ENCODE data around the gene FBLN1.

Gene FBLN1

GRCh38 chr22:45469281-45470073 lies 33.2 kb upstream of the FBLN1 start:
- Mint-ChIP-seq H3K27ac (no peak overlapping the region), H3K27me3 (peaks cover 17% of the 10 kb centered on the region), H3K4me3 (no peak overlapping the region), H3K9me3 (no peaks in the 10 kb centered on the region), H3K36me3 (no peaks in the 10 kb centered on the region), H3K4me1 (no peaks in the 10 kb centered on the region)
- CTCF ChIA-PET, result no interaction called here
- DNase-seq, result no peak

GRCh38 chr22:45470871-45471270 lies 31.8 kb upstream of the FBLN1 start:
- Mint-ChIP-seq H3K27ac (no peak overlapping the region), H3K36me3 (no peaks in the 10 kb centered on the region), H3K27me3 (peaks cover 16% of the 10 kb centered on the region), H3K9me3 (no peaks in the 10 kb centered on the region), H3K4me1 (no peaks in the 10 kb centered on the region), H3K4me3 (no peak overlapping the region)
- DNase-seq, result no peak
- CTCF ChIA-PET, result interaction anchor here (1.0 kb wide), 1 partner anchor 9 kb away, joined by 3 read pairs; no protein-coding TSS in a partner anchor

- Mint-ChIP-seq H3K9me3 (no peaks in the 10 kb centered on the region), H3K27me3 (peaks cover 13% of the 10 kb centered on the region), H3K4me1 (no peaks in the 10 kb centered on the region), H3K27ac (no peak overlapping the region), H3K4me3 (no peak overlapping the region), H3K36me3 (no peaks in the 10 kb centered on the region)
- CTCF ChIA-PET, result no interaction called here
- DNase-seq, result no peak
These were observed 30.3 kb upstream of the FBLN1 start for GRCh38 chr22:45472426-45472825.

GRCh38 chr22:45473626-45474237 lies 29.0 kb upstream of the FBLN1 start:
- Mint-ChIP-seq H3K9me3 (no peaks in the 10 kb centered on the region), H3K4me1 (no peaks in the 10 kb centered on the region), H3K36me3 (no peaks in the 10 kb centered on the region), H3K4me3 (no peak overlapping the region), H3K27me3 (peaks cover 13% of the 10 kb centered on the region), H3K27ac (no peak overlapping the region)
- DNase-seq, result no peak
- CTCF ChIA-PET, result interaction anchor here (1.1 kb wide), 1 partner anchor 12 kb away, joined by 4 read pairs; no protein-coding TSS in a partner anchor

GRCh38 chr22:45475063-45475747 lies 27.5 kb upstream of the FBLN1 start:
- Mint-ChIP-seq H3K36me3 (no peaks in the 10 kb centered on the region), H3K4me1 (no peaks in the 10 kb centered on the region), H3K27me3 (peaks cover 13% of the 10 kb centered on the region), H3K4me3 (no peak overlapping the region), H3K27ac (no peak overlapping the region), H3K9me3 (no peaks in the 10 kb centered on the region)
- no peak for DNase-seq
- CTCF ChIA-PET, result no interaction called here

- Mint-ChIP-seq H3K36me3 (no peaks in the 10 kb centered on the region), H3K9me3 (peaks cover 1% of the 10 kb centered on the region), H3K27ac (no peak overlapping the region), H3K27me3 (peaks cover 10% of the 10 kb centered on the region), H3K4me1 (no peaks in the 10 kb centered on the region), H3K4me3 (no peak overlapping the region)
- DNase-seq, result no peak
- CTCF ChIA-PET, result no interaction called here
These were observed 26.7 kb upstream of the FBLN1 start for GRCh38 chr22:45475851-45476514.

GRCh38 chr22:45476814-45477213 lies 25.9 kb upstream of the FBLN1 start:
- no peak for DNase-seq
- H3K27me3 Mint-ChIP-seq, result peaks cover 10% of the 10 kb centered on the region
- CTCF ChIA-PET, result no interaction called here
- no peaks in the 10 kb centered on the region for H3K4me1 Mint-ChIP-seq
- H3K36me3 Mint-ChIP-seq, result no peaks in the 10 kb centered on the region
- peaks cover 1% of the 10 kb centered on the region for H3K9me3 Mint-ChIP-seq
- H3K4me3 Mint-ChIP-seq, result no peak overlapping the region
- H3K27ac Mint-ChIP-seq, result no peak overlapping the region

GRCh38 chr22:45477366-45478107 lies 25.1 kb upstream of the FBLN1 start:
- CTCF ChIA-PET, result no interaction called here
- Mint-ChIP-seq H3K4me1 (no peaks in the 10 kb centered on the region), H3K4me3 (no peak overlapping the region), H3K36me3 (no peaks in the 10 kb centered on the region), H3K9me3 (peaks cover 1% of the 10 kb centered on the region), H3K27me3 (peaks cover 17% of the 10 kb centered on the region), H3K27ac (no peak overlapping the region)
- DNase-seq, result no peak

GRCh38 chr22:45478108-45478771 lies 24.4 kb upstream of the FBLN1 start:
- no peak for DNase-seq
- no peak overlapping the region for H3K4me3 Mint-ChIP-seq
- H3K4me1 Mint-ChIP-seq, result no peaks in the 10 kb centered on the region
- no peaks in the 10 kb centered on the region for H3K36me3 Mint-ChIP-seq
- H3K27ac Mint-ChIP-seq, result no peak overlapping the region
- H3K9me3 Mint-ChIP-seq, result peaks cover 1% of the 10 kb centered on the region
- CTCF ChIA-PET, result no interaction called here
- peaks cover 19% of the 10 kb centered on the region for H3K27me3 Mint-ChIP-seq

- no peaks in the 10 kb centered on the region for H3K36me3 Mint-ChIP-seq
These were observed 22.0 kb upstream of the FBLN1 start for GRCh38 chr22:45480717-45481116.

GRCh38 chr22:45481661-45482060 lies 21.0 kb upstream of the FBLN1 start:
- Mint-ChIP-seq H3K4me1 (no peaks in the 10 kb centered on the region), H3K36me3 (no peaks in the 10 kb centered on the region), H3K27ac (no peak overlapping the region), H3K4me3 (no peak overlapping the region), H3K9me3 (peaks cover 1% of the 10 kb centered on the region), H3K27me3 (peaks cover 18% of the 10 kb centered on the region)
- no peak for DNase-seq
- CTCF ChIA-PET, result interaction anchor here (0.6 kb wide), 1 partner anchor 220 kb away, joined by 3 read pairs; no protein-coding TSS in a partner anchor

More at GRCh38 chr22:45480717-45481116, 22.0 kb upstream of the FBLN1 start:
- H3K9me3 Mint-ChIP-seq, result peaks cover 1% of the 10 kb centered on the region
- DNase-seq, result no peak
- H3K4me3 Mint-ChIP-seq, result no peak overlapping the region
- CTCF ChIA-PET, result no interaction called here
- H3K4me1 Mint-ChIP-seq, result no peaks in the 10 kb centered on the region
- no peak overlapping the region for H3K27ac Mint-ChIP-seq
- H3K27me3 Mint-ChIP-seq, result peaks cover 18% of the 10 kb centered on the region

GRCh38 chr22:45482169-45482568 lies 20.5 kb upstream of the FBLN1 start:
- Mint-ChIP-seq H3K9me3 (peaks cover 1% of the 10 kb centered on the region), H3K27me3 (peaks cover 19% of the 10 kb centered on the region), H3K4me1 (no peaks in the 10 kb centered on the region), H3K36me3 (no peaks in the 10 kb centered on the region), H3K27ac (no peak overlapping the region), H3K4me3 (no peak overlapping the region)
- no peak for DNase-seq
- CTCF ChIA-PET, result interaction anchor here (0.6 kb wide), 1 partner anchor 220 kb away, joined by 3 read pairs; no protein-coding TSS in a partner anchor

- Mint-ChIP-seq H3K36me3 (no peaks in the 10 kb centered on the region), H3K9me3 (peaks cover 1% of the 10 kb centered on the region), H3K4me3 (no peak overlapping the region), H3K4me1 (no peaks in the 10 kb centered on the region), H3K27ac (no peak overlapping the region), H3K27me3 (peaks cover 21% of the 10 kb centered on the region)
- no peak for DNase-seq
- CTCF ChIA-PET, result no interaction called here
These were observed 19.4 kb upstream of the FBLN1 start for GRCh38 chr22:45483319-45483718.

Data from activated naive CD4-positive, alpha-beta T cell treated with anti-CD3 and anti-CD28 coated beads, Interleukin-2, amount 10 ng/mL, durations not matched to agents 7 days and 5 days (primary cell).